ENCODE measurements around the gene BMP10.
A peak's percentile ranks its signal among the peaks of the same experiment; 100 is the strongest.

Gene BMP10

DNA sequence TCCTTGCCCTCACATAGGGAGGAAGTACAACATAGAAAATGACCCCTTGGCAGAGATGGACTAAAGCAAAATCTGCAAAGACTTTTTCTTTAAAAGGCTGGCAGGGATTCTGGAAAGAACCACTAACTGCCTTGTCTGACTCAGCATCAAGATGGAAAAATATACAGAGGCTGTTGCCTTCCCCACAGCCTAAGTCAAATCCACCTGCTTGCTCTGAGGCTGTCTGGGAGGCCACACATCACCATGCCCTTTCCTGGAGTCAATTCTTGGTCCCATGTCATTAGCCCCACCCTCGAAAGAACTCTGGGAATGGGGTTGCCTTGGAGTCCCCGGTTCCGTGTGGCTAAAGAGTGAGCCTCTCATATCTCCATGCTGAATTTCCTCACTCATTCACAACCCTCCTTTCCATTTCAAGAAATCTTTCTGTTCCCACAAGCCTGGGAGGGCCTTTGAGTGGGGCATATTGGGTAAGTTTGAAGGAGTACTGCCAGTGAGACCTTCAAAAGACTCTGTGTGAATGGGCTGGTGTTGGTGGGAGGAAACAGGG, 39.4 kb downstream of the BMP10 start:
- Histone ChIP-seq H3K27me3 (ENCODE audit: low read depth, low read length) (no peaks in the 10 kb centered on the region), H3K4me1 (ENCODE audit: control insufficient read depth in 1 of 2, insufficient read depth in 2 of 2, low read length in 2 of 2) (peaks cover 25 to 33% of the 10 kb centered on the region in 2 donors), H3K9me3 (ENCODE audit: control insufficient read depth in 1 of 2, low read length in 2 of 2) (no peaks in the 10 kb centered on the region), H3K4me3 (ENCODE audit: low read depth in 1 of 2, low read length in 2 of 2) (no peak overlapping the region), H3K36me3 (ENCODE audit: control insufficient read depth in 1 of 2, insufficient read depth in 2 of 2, low read length in 2 of 2) (no peaks in the 10 kb centered on the region), H3K27ac (ENCODE audit: low read length) (peak overlapping the region; percentile 82)

DNA sequence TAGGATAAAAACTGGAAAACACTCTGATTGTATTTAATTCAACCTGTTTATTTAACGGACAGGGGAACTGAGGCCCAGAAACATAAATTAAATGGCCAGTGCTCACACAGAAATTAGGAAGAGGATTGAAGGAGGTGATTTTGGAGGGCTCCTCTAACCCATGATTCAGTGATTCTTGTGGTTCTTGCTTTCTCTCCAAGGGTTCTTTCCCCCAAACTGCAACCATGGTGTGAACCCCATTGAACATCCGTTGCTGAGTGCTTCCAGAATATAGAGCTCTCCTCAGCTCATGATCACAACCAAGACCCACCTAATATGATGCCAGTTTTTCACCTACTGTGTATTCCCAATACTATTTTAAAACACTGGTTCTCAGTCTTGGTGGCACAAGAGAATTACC, 41.4 kb downstream of the BMP10 start:
- H3K27me3 ChIP-seq (ENCODE audit: low read depth, low read length): no peaks in the 10 kb centered on the region
- H3K36me3 ChIP-seq (ENCODE audit: control insufficient read depth in 1 of 2, insufficient read depth in 2 of 2, low read length in 2 of 2): no peaks in the 10 kb centered on the region
- H3K9me3 ChIP-seq (ENCODE audit: control insufficient read depth in 1 of 2, low read length in 2 of 2): no peaks in the 10 kb centered on the region
- peak overlapping the region in 1 of 2 donors; percentile 28 for H3K4me3 ChIP-seq (ENCODE audit: low read depth in 1 of 2, low read length in 2 of 2)
- H3K4me1 ChIP-seq (ENCODE audit: control insufficient read depth in 1 of 2, insufficient read depth in 2 of 2, low read length in 2 of 2): peaks cover 25 to 33% of the 10 kb centered on the region in 2 donors
- peak overlapping the region; percentile 57 for H3K27ac ChIP-seq (ENCODE audit: low read length)

DNA sequence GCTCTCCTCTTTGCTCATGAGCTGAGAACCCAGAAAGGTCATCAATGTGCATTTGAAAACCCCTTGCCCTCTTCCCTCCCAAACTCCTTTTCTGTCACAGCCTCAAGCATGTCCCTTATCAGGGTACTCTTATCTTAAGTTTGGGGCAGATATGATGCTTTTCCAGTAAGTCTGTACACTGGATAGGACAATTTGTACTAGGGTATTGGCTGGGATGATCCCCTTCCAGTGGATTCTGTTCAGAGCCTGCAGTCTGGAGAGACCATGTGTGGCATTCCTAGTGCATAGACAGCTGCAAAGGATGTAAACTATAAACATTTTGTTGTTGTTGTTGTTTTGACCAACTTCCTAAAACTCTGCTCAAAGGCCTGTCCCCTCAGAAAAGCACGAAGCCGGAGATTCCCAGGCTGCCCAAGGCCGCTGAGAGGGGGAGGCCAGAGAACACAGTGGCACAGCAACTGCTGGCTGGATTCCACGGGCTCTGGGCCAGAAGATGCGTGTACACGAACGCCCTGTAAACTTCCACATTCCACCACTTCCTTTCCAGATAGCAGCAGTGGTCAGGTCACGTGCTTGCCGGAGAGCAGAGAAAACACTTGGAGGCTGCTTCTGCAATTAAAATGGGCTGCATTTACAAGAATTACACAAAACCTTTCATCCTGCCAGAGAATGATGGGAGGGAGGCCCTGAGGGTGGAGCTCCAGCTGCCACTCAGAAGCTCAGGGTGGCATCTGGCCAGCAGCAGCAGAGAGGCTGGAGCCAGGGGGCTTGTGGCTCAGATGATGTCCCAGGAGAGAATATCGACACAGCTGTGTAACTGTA, 42.1 kb downstream of the BMP10 start:
- Histone ChIP-seq H3K27me3 (ENCODE audit: low read depth, low read length) (no peaks in the 10 kb centered on the region), H3K9me3 (ENCODE audit: control insufficient read depth in 1 of 2, low read length in 2 of 2) (no peaks in the 10 kb centered on the region), H3K36me3 (ENCODE audit: control insufficient read depth in 1 of 2, insufficient read depth in 2 of 2, low read length in 2 of 2) (no peaks in the 10 kb centered on the region), H3K27ac (ENCODE audit: low read length) (peak overlapping the region; percentile 57), H3K4me1 (ENCODE audit: control insufficient read depth in 1 of 2, insufficient read depth in 2 of 2, low read length in 2 of 2) (peaks cover 25 to 33% of the 10 kb centered on the region in 2 donors), H3K4me3 (ENCODE audit: low read depth in 1 of 2, low read length in 2 of 2) (peak overlapping the region in 1 of 2 donors; percentile 28)

DNA sequence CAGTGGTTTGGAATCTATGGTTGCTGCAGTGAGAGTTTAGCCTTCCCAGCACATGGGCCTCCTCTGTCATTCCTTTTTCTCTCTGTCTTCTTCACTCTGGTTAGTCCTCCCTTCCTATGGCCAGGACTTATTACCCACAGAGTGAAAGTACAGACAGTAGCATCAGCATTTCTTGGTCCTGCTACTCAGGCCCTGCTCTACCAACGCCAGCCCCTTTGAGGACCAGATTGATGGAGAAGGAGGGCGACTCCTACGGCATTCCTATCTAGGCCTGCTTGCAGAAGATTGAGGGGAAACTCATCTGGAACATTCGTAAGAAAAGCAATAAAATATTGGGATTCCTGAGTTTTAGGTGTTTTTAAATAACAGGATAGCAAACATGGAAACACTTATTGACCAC, 43.5 kb downstream of the BMP10 start:
- H3K27me3 ChIP-seq (ENCODE audit: low read depth, low read length): no peaks in the 10 kb centered on the region
- peaks cover 0 to 1% of the 10 kb centered on the region in 2 donors for H3K36me3 ChIP-seq (ENCODE audit: control insufficient read depth in 1 of 2, insufficient read depth in 2 of 2, low read length in 2 of 2)
- no peak overlapping the region for H3K27ac ChIP-seq (ENCODE audit: low read length)
- no peak overlapping the region for H3K4me3 ChIP-seq (ENCODE audit: low read depth in 1 of 2, low read length in 2 of 2)
- peaks cover 25 to 33% of the 10 kb centered on the region in 2 donors for H3K4me1 ChIP-seq (ENCODE audit: control insufficient read depth in 1 of 2, insufficient read depth in 2 of 2, low read length in 2 of 2)
- no peaks in the 10 kb centered on the region for H3K9me3 ChIP-seq (ENCODE audit: control insufficient read depth in 1 of 2, low read length in 2 of 2)

DNA sequence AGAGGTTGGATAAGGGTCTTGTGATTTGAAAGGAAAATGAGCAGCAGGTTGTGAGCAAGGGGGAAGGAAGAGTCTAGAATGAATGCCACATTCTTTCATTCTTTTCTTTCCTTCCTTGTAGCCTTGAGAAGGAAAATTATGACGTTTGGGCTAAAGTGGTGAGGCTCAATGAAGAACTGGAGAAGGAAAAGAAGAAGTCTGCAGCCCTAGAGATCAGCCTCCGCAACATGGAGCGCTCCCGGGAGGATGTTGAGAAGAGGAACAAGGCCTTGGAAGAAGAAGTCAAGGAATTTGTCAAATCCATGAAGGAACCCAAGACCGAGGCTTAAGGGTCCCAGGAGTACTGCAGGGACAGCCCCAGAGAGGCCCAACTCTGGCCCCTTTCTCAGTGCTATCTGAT, 45.3 kb downstream of the BMP10 start:
- no peak overlapping the region for H3K4me3 ChIP-seq (ENCODE audit: low read depth in 1 of 2, low read length in 2 of 2)
- H3K4me1 ChIP-seq (ENCODE audit: control insufficient read depth in 1 of 2, insufficient read depth in 2 of 2, low read length in 2 of 2): peaks cover 10 to 20% of the 10 kb centered on the region in 2 donors
- no peaks in the 10 kb centered on the region for H3K9me3 ChIP-seq (ENCODE audit: control insufficient read depth in 1 of 2, low read length in 2 of 2)

DNA sequence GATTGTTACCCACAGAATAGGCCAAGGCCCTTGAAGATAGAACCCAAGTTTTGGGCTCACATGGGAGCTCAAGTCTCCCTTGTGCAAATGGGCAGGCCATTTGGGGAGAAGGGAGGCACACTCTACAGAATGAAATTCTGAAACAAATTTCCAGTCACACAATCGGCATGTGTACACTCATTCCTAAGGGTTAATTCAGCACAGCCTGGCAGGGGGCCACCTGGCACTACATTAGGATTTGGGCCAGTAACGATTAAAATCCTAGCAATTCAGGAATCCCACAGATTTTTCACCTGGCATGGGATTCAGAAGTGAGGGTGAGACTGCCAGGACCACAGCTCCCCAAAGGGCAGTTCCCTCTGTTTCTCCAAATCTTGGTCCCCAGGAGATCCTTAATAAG, 46.4 kb downstream of the BMP10 start:
- Histone ChIP-seq H3K27me3 (ENCODE audit: low read depth, low read length) (no peaks in the 10 kb centered on the region), H3K4me1 (ENCODE audit: control insufficient read depth in 1 of 2, insufficient read depth in 2 of 2, low read length in 2 of 2) (peaks cover 10 to 17% of the 10 kb centered on the region in 2 donors), H3K4me3 (ENCODE audit: low read depth in 1 of 2, low read length in 2 of 2) (no peak overlapping the region), H3K9me3 (ENCODE audit: control insufficient read depth in 1 of 2, low read length in 2 of 2) (no peaks in the 10 kb centered on the region), H3K36me3 (ENCODE audit: control insufficient read depth in 1 of 2, insufficient read depth in 2 of 2, low read length in 2 of 2) (peaks cover 6 to 9% of the 10 kb centered on the region in 2 donors), H3K27ac (ENCODE audit: low read length) (no peak overlapping the region)

More for the DNA sequence above, 45.3 kb downstream of the BMP10 start:
- Histone ChIP-seq H3K27me3 (ENCODE audit: low read depth, low read length) (no peaks in the 10 kb centered on the region), H3K27ac (ENCODE audit: low read length) (no peak overlapping the region), H3K36me3 (ENCODE audit: control insufficient read depth in 1 of 2, insufficient read depth in 2 of 2, low read length in 2 of 2) (peaks cover 6 to 9% of the 10 kb centered on the region in 2 donors)

DNA sequence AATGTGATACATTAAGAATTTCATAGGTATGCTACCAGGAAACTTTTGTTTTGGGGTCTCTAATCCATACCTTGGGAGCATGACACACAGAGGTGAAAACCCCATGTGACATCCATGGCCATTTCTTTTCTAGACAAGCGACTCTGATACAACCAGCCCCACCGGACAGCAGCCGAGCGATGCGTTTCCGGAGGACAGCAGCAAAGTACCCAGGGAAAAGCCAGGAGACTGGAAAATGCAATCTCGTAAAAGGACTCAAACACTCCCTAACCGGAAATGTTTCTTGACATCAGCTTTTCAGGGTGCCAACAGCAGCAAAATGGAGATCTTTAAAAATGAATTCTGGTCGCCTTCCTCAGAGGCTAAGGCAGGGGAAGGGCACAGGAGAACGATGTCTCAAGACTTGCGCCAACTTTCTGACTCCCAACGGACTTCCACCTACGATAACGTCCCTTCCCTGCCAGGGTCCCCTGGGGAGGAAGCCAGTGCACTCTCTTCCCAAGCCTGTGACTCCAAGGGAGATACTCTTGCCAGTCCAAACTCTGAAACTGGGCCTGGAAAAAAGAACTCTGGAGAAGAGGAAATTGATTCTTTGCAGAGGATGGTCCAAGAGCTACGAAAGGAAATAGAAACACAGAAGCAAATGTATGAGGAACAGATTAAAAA, 48.9 kb downstream of the BMP10 start:
- H3K36me3 ChIP-seq (ENCODE audit: control insufficient read depth in 1 of 2, insufficient read depth in 2 of 2, low read length in 2 of 2): peaks cover 13 to 14% of the 10 kb centered on the region in 2 donors
- H3K27me3 ChIP-seq (ENCODE audit: low read depth, low read length): no peaks in the 10 kb centered on the region
- no peak overlapping the region for H3K4me3 ChIP-seq (ENCODE audit: low read depth in 1 of 2, low read length in 2 of 2)
- H3K9me3 ChIP-seq (ENCODE audit: control insufficient read depth in 1 of 2, low read length in 2 of 2): no peaks in the 10 kb centered on the region
- H3K4me1 ChIP-seq (ENCODE audit: control insufficient read depth in 1 of 2, insufficient read depth in 2 of 2, low read length in 2 of 2): no peaks in the 10 kb centered on the region
- H3K27ac ChIP-seq (ENCODE audit: low read length): no peak overlapping the region

DNA sequence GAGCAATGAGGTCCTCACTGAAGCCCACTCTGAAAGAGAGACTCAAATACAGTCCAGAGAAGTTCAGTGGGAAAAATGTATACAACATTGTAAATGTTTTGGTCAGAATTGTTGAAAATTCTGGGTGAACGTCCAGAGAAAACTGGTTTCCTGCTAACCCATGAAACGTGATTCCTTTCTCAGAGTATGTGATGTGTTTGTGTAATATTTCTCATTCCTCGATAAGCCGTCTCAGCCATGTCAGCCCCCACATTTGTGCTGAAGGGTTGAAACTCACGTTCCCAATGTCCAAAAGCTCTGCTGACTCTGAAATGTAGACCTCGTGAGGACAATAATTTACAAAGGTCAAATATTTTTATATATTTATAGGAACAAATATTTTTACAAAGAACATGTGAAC, 51.6 kb downstream of the BMP10 start:
- Histone ChIP-seq H3K4me1 (ENCODE audit: control insufficient read depth in 1 of 2, insufficient read depth in 2 of 2, low read length in 2 of 2) (no peaks in the 10 kb centered on the region), H3K36me3 (ENCODE audit: control insufficient read depth in 1 of 2, insufficient read depth in 2 of 2, low read length in 2 of 2) (peaks cover 14 to 17% of the 10 kb centered on the region in 2 donors), H3K27me3 (ENCODE audit: low read depth, low read length) (no peaks in the 10 kb centered on the region), H3K4me3 (ENCODE audit: low read depth in 1 of 2, low read length in 2 of 2) (no peak overlapping the region), H3K27ac (ENCODE audit: low read length) (no peak overlapping the region), H3K9me3 (ENCODE audit: control insufficient read depth in 1 of 2, low read length in 2 of 2) (no peaks in the 10 kb centered on the region)

DNA sequence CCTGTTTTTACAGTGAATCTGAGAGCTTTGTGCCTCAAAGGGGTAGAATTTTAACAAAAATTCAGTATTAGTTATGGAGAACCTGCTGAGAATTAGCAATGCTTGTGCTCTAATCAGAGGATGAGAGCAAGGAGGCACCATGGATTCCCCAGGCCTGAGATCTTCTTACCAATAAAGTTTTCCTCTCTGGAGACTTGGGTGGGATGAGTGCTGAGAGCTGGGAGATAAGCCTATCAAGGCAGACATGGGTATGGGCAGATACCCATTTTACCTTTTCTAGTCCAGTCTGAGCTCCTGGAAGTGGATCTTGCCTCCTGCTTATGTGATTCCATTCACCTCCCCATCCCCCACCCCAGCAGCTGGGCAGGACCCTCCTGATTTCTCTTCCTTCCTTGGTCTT, 53.9 kb downstream of the BMP10 start:
- Histone ChIP-seq H3K27ac (ENCODE audit: low read length) (no peak overlapping the region), H3K4me1 (ENCODE audit: control insufficient read depth in 1 of 2, insufficient read depth in 2 of 2, low read length in 2 of 2) (no peaks in the 10 kb centered on the region)

More for the DNA sequence above, 53.9 kb downstream of the BMP10 start:
- no peak overlapping the region for H3K4me3 ChIP-seq (ENCODE audit: low read depth in 1 of 2, low read length in 2 of 2)
- H3K36me3 ChIP-seq (ENCODE audit: control insufficient read depth in 1 of 2, insufficient read depth in 2 of 2, low read length in 2 of 2): peaks cover 15 to 16% of the 10 kb centered on the region in 2 donors
- H3K27me3 ChIP-seq (ENCODE audit: low read depth, low read length): no peaks in the 10 kb centered on the region
- no peaks in the 10 kb centered on the region for H3K9me3 ChIP-seq (ENCODE audit: control insufficient read depth in 1 of 2, low read length in 2 of 2)
